Measurements from ENCODE around the gene SMIM10.
"Not testable (repeated sequence)": the region's sequence is repeated elsewhere in the genome, so short reads cannot be mapped to it uniquely, and the experiment has no call there.

SMIM10 gene

DNA sequence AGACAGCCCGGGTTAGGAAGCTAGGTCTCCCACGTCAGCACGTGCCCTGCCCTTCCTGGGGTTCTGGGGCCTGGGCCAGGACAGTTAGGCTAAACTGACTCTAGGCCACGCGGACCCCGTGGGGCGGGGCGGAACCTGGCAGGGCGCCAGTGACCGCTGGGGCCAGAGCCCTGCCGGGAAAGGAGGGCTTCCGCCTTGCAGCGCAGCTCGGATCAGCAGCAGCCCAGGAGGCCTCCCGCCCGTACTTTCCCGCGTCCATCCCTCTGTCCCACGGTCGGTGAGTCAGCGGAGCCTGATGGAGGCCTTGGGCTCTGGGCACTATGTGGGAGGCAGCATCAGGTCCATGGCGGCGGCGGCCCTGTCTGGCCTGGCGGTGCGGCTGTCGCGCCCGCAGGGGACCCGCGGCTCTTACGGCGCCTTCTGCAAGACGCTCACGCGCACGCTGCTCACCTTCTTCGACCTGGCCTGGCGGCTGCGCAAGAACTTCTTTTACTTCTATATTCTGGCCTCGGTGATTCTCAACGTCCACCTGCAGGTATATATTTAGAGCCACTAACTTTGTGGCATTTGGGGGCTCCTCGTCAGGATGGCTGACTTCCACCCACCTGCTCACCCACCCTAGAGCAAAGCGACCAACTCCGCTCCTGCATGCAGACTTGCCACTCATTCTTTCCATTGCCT, at the start of gene SMIM10:
TSS of gene SMIM10 (plus strand) at position 191 of the 681 bp plus-strand sequence. CDS start at position 296, 105 bp downstream.
- TF ChIP-seq, protein P1, sequence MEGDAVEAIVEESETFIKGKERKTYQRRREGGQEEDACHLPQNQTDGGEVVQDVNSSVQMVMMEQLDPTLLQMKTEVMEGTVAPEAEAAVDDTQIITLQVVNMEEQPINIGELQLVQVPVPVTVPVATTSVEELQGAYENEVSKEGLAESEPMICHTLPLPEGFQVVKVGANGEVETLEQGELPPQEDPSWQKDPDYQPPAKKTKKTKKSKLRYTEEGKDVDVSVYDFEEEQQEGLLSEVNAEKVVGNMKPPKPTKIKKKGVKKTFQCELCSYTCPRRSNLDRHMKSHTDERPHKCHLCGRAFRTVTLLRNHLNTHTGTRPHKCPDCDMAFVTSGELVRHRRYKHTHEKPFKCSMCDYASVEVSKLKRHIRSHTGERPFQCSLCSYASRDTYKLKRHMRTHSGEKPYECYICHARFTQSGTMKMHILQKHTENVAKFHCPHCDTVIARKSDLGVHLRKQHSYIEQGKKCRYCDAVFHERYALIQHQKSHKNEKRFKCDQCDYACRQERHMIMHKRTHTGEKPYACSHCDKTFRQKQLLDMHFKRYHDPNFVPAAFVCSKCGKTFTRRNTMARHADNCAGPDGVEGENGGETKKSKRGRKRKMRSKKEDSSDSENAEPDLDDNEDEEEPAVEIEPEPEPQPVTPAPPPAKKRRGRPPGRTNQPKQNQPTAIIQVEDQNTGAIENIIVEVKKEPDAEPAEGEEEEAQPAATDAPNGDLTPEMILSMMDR (IDR thresholded peaks at IDR 0.05; ENCODE audit: control insufficient read depth, insufficient read depth, low read depth, low read length, missing control alignments) = no peak
- peak within 1 kb of the TSS; percentile 40 for H3K4me3 ChIP-seq (ENCODE audit: control insufficient read depth, low read depth, low read length)

DNA sequence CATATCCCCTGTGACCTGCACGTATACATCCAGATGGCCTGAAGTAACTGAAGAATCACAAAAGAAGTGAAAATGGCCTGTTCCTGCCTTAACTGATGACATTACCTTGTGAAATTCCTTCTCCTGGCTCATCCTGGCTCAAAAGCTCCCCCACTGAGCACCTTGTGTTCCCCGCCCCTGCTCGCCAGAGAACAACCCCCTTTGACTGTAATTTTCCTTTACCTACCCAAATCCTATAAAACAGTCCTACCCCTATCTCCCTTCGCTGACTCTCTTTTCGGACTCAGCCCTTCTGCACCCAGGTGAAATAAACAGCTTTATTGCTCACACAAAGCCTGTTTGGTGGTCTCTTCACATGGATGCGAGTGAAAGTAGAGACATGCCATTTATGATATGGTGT, 44.4 kb upstream of the SMIM10 start:
- not testable (repeated sequence) for H3K4me3 ChIP-seq (ENCODE audit: control insufficient read depth, low read depth, low read length); DNase-seq (ENCODE audit: low read depth)

More for the DNA sequence above, at the start of gene SMIM10:
- DNase-seq (ENCODE audit: low read depth) = peak; percentile 11

DNA sequence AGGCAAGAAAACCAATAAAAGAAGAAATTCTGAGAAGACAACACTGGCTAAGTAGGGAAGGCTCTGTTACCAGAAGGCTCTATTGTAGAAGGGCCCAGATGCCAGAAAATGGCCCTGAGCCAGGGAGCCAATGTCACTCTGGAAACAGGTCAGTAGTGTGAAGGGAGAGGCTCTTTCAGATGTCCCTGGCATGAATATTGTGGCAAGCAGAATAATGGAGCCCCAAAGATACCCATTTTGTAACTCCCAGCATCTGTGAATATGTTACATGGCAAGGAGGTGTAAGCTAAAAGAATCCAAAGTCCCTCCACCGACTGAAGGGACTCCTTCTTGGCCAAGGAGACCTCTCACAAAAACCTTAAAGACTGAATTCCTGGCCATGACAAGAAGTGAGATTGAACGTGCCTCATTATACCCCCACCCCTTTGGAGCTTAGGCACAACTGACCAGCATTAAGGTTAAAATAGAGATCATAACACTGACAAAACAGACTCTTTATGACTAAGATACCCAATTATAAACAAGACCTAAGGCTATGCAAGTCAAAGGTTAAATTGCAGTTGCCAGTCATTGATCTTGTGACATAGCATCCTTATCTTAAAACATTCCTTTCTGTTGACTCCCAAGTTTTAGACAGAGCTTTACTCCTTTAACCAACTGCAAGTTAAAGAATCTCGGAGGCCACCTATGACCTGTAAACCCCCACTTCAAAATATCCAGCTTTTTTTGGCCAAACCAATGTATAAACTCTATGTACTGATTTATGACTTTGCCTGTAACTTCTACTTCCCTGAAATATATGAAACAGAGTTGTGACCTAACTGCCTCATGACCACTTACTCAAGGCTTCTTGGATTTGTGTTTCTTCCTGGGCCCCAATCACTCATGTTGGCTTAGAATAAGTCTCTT, 42.2 kb upstream of the SMIM10 start:
- H3K4me3 ChIP-seq (ENCODE audit: control insufficient read depth, low read depth, low read length) = no peak overlapping the region
- TF ChIP-seq, protein P1 (IDR thresholded peaks at IDR 0.05; ENCODE audit: control insufficient read depth, insufficient read depth, low read depth, low read length, missing control alignments) = no peak
- DNase-seq (ENCODE audit: low read depth) = peak; percentile 37

DNA sequence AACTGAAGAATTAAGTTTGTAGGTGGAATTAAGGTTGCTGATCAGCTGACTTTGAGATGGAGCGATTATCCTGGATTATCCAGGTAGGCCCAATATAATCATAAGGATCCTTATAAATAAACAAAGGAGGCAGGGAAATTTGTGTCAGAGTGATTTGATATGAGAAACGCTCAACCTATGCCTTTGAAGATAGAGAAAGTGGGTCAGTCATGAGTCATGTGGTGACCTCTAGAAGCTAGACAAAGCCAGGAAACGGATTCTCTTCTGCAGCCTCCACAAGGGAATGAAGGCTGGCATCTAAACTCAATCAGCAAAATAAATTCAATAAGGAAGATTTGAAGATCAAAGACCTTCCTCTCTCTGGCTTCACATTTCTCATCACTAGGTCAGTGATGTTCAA, 41.5 kb upstream of the SMIM10 start:
- DNase-seq (ENCODE audit: low read depth) = no peak
- TF ChIP-seq, protein P1 (IDR thresholded peaks at IDR 0.05; ENCODE audit: control insufficient read depth, insufficient read depth, low read depth, low read length, missing control alignments) = no peak
- H3K4me3 ChIP-seq (ENCODE audit: control insufficient read depth, low read depth, low read length) = no peak overlapping the region

DNA sequence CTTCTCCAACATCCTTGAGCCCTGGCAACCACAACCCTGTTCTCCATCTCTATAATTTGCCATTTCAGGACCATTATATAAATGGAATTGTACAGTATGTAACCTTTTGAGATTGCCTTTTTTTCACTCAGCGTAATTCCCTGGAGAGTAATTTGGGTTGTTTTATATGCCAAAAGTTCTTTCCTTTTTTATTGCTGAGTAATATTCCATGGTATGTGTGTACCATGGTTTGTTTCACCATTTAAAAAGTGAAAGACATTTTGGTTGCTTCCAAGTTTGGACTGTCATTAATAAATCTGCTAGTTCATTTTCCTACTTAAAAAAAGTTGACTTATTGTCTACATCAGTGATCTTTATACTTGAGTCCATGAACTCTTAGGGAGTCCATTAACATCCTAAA, 33.0 kb upstream of the SMIM10 start:
- DNase-seq (ENCODE audit: low read depth) = no peak
- no peak overlapping the region for H3K4me3 ChIP-seq (ENCODE audit: control insufficient read depth, low read depth, low read length)
- TF ChIP-seq, protein P1 (IDR thresholded peaks at IDR 0.05; ENCODE audit: control insufficient read depth, insufficient read depth, low read depth, low read length, missing control alignments) = no peak

DNA sequence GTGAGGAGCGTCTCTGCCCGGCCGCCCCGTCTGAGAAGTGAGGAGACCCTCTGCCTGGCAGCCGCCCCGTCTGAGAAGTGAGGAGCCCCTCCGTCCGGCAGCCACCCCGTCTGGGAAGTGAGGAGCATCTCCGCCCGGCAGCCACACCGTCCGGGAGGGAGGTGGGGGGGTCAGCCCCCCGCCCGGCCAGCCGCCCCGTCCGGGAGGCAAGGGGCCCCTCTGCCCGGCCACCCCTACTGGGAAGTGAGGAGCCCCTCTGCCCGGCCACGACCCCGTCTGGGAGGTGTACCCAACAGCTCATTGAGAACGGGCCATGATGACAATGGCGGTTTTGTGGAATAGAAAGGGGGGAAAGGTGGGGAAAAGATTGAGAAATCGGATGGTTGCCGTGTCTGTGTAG, 30.4 kb upstream of the SMIM10 start:
- not testable (repeated sequence) for DNase-seq (ENCODE audit: low read depth); H3K4me3 ChIP-seq (ENCODE audit: control insufficient read depth, low read depth, low read length)

DNA sequence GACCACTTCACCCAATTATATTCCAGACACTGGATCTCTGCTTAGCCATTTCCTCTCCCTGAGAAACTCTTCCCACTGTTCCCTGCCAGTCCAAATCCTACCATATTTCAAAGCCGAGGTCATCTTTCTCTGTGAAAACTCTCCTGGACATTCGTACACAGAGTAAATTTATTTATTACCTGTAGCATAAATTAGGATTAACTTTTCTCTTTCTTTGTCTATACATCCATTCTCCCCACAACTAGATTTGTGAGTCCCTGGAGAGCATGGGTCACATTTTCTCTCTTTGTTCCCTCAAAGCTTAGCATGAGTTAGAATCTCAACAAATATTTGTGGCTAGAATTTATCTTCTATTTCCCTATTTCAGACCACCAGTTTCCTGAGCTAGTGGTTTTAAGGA, 27.8 kb upstream of the SMIM10 start:
- TF ChIP-seq, protein P1 (IDR thresholded peaks at IDR 0.05; ENCODE audit: control insufficient read depth, insufficient read depth, low read depth, low read length, missing control alignments) = no peak
- H3K4me3 ChIP-seq (ENCODE audit: control insufficient read depth, low read depth, low read length) = no peak overlapping the region
- no peak for DNase-seq (ENCODE audit: low read depth)

Data from AG09309 (cell line).